ENCODE measurements around the gene TNC. TPM values are rescaled to one million over a fixed set of nuclear protein-coding genes. Genes with fewer than 3 reads are reported as not detected.

Gene TNC
- total and polyA plus RNA-seq, 11 donors: 0.53 to 98.7 (median 6.9) TPM

- H3K36me3 ChIP-seq: peaks cover 0 to 5% (median 0%) of the 10 kb centered on the region in 9 donors
- WGBS, 4 donors: 87 to 97% (median 94%) methylated on average over 2 of the region's 2 CpGs
- no peaks in the 10 kb centered on the region for H3K27me3 ChIP-seq
- peak overlapping the region in 1 of 12 donors; percentile 80 for H3K27ac ChIP-seq
- no peak for DNase-seq
- H3K9me3 ChIP-seq: no peaks in the 10 kb centered on the region
- intact Hi-C loops (cut with DNase I): no loop called here
- H3K4me3 ChIP-seq: no peak overlapping the region
- H3K4me1 ChIP-seq: peaks cover 0 to 25% (median 5%) of the 10 kb centered on the region in 12 donors
- ATAC-seq: no peak
- TF ChIP-seq POLR2A (IDR thresholded peaks at IDR 0.05): no peak
- TF ChIP-seq, protein P1, sequence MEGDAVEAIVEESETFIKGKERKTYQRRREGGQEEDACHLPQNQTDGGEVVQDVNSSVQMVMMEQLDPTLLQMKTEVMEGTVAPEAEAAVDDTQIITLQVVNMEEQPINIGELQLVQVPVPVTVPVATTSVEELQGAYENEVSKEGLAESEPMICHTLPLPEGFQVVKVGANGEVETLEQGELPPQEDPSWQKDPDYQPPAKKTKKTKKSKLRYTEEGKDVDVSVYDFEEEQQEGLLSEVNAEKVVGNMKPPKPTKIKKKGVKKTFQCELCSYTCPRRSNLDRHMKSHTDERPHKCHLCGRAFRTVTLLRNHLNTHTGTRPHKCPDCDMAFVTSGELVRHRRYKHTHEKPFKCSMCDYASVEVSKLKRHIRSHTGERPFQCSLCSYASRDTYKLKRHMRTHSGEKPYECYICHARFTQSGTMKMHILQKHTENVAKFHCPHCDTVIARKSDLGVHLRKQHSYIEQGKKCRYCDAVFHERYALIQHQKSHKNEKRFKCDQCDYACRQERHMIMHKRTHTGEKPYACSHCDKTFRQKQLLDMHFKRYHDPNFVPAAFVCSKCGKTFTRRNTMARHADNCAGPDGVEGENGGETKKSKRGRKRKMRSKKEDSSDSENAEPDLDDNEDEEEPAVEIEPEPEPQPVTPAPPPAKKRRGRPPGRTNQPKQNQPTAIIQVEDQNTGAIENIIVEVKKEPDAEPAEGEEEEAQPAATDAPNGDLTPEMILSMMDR (IDR thresholded peaks at IDR 0.05): no peak
Observed at GRCh38 chr9:115033800-115034199, 84.2 kb downstream of the TNC start.

DNA sequence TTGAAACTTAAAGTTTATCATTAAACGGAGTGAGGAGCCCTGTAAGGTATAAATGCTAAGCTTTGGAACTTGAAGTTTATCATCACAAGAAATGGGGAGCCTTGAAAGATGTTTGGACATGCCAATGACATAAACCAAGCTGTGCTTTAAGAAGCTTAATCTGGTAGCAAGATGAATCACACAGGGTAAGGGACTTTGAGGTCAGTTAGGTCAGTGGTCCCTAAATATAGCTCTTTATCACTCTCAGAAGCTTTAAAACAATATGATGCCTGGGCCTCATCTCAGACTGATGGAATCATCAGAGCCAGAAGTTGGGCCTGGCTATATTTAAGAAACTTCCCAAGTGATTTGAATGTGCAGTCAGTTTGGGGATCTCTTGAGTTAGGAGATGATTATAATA lies 85.7 kb downstream of the TNC start:
- Histone ChIP-seq H3K36me3 (no peaks in the 10 kb centered on the region), H3K4me1 (peaks cover 0 to 25% (median 5%) of the 10 kb centered on the region in 12 donors)

GRCh38 chr9:115030006-115030405 lies 88.0 kb downstream of the TNC start:
- Histone ChIP-seq H3K9me3 (no peaks in the 10 kb centered on the region), H3K27me3 (peaks cover 0 to 6% (median 0%) of the 10 kb centered on the region in 9 donors), H3K36me3 (peaks cover 0 to 3% (median 0%) of the 10 kb centered on the region in 9 donors), H3K4me3 (no peak overlapping the region), H3K27ac (no peak overlapping the region), H3K4me1 (peaks cover 0 to 9% (median 1%) of the 10 kb centered on the region in 12 donors)
- intact Hi-C loops (cut with DNase I): no loop called here
- DNase-seq: no peak
- TF ChIP-seq, protein P1 (IDR thresholded peaks at IDR 0.05): no peak
- WGBS, 4 donors: 54 to 73% (median 68%) methylated on average over 4 of the region's 4 CpGs
- no peak for ATAC-seq

More for the DNA sequence above, 85.7 kb downstream of the TNC start:
- Histone ChIP-seq H3K4me3 (no peak overlapping the region), H3K27ac (peak overlapping the region in 1 of 12 donors; percentile 18), H3K9me3 (no peaks in the 10 kb centered on the region), H3K27me3 (peaks cover 0 to 6% (median 0%) of the 10 kb centered on the region in 9 donors)
- intact Hi-C loops (cut with DNase I): no loop called here
- DNase-seq (no peak), ATAC-seq (no peak)
- no peak for TF ChIP-seq POLR2A (IDR thresholded peaks at IDR 0.05)
- TF ChIP-seq, protein P1 (IDR thresholded peaks at IDR 0.05): no peak
- 46 to 64% (median 58%) methylated on average over 1 of the region's 1 CpG for WGBS, 4 donors

DNA sequence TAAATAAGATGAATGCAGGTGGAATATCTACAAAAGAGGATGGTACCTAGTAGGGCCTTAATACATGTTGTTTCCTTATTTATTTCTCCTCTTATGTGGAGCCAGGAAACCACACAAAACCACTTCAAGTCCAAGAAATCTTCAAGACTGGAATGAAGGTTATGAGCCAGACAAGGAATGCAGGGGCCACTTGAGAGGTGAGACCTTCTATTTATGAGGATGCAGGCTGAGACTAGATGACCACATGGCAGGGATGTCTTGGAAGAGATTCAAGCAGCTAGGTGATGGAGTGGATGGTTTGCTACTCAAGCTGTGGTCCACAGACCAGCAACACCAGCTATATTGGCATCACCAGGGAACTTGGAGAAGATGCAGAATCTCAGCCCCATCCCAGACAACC lies 92.2 kb downstream of the TNC start:
- H3K27me3 ChIP-seq: peaks cover 0 to 6% (median 0%) of the 10 kb centered on the region in 9 donors
- DNase-seq (no peak), ATAC-seq (no peak)
- H3K9me3 ChIP-seq: no peaks in the 10 kb centered on the region
- H3K4me3 ChIP-seq: no peak overlapping the region
- peak overlapping the region in 1 of 12 donors; percentile 61 for H3K27ac ChIP-seq
- no peaks in the 10 kb centered on the region for H3K4me1 ChIP-seq
- intact Hi-C loops (cut with DNase I): loop anchor here in 1 of 10 donors (10.0 kb wide), 1 partner anchor 361 kb away; no protein-coding TSS in a partner anchor
- H3K36me3 ChIP-seq: peaks cover 0 to 3% (median 0%) of the 10 kb centered on the region in 9 donors
- TF ChIP-seq, protein P1 (IDR thresholded peaks at IDR 0.05): no peak
- TF ChIP-seq POLR2A (IDR thresholded peaks at IDR 0.05): no peak

Data from heart left ventricle (tissue), 16 donors.